ENCODE results near the gene SUN5. TPM values are rescaled to one million over a fixed set of nuclear protein-coding genes. Genes with fewer than 3 reads are reported as not detected.
"Not testable (repeated sequence)": the region's sequence is repeated elsewhere in the genome, so short reads cannot be mapped to it uniquely, and the experiment has no call there.

SUN5 gene
- total RNA-seq, 1 experiment from 2014 or later: not detected

DNA sequence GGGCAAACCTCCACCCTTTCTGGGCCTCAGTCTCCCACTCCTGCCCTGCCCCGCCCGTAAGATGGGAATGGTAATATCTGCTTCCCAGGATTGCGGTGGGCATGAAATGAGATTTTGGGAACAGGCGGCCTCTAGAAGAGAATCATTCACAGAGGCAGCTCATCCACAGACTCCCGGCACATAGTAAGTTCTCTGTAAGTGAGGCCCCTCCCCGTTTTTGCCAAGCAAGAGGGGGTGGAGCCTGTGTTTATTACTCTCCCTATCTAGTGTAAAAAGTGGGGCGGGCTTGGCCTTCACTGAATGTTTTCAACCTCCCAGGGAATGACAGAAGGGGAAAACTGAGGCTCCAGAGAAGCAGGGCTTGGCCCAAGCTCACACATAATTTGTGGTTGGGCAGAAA lies 20.0 kb downstream of the SUN5 start:
- in situ Hi-C loops (cut with HindIII; ENCODE audit: low pct_unique_long_range_greater_than_20kb, low sequenced_read_pairs): no loop called here
- DNase-seq (ENCODE audit: low read depth): no peak

DNA sequence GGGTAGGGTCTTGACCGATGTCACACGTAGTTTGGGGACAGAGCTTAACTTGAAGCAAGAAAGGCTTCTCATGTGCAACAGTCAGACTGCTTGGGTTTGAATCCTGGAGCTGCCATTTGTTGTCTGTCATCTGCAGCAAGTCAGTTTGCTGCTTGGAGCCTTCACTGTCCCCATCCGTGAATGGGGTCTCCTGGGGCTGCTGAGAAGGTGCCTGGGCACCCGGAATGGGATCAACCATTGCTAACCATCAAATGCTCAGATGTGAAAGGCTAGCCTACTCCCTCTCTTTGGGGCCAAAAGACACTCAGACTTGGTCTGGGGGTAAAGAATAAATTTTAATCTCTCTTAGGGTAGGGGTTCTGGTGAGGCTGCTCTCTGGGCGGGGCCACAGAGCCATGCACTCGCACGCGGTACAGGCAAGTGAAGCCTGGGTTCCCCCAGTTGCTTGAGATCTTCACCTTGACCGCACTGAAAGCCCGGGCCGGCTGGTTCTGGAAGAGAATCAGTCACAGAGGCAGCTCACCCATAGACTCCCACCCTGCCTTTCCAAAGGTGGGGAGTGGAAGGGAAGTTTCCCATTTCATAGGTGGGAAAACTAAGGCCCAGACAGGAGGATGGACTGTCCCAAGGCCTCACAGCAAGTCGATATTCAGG lies 20.6 kb downstream of the SUN5 start:
- in situ Hi-C loops (cut with HindIII; ENCODE audit: low pct_unique_long_range_greater_than_20kb, low sequenced_read_pairs): no loop called here
- no peak for DNase-seq (ENCODE audit: low read depth)

- in situ Hi-C loops (cut with HindIII; ENCODE audit: low pct_unique_long_range_greater_than_20kb, low sequenced_read_pairs): no loop called here
- DNase-seq (ENCODE audit: low read depth): no peak
These were observed 21.4 kb downstream of the SUN5 start for GRCh38 chr20:32982617-32983458.

DNA sequence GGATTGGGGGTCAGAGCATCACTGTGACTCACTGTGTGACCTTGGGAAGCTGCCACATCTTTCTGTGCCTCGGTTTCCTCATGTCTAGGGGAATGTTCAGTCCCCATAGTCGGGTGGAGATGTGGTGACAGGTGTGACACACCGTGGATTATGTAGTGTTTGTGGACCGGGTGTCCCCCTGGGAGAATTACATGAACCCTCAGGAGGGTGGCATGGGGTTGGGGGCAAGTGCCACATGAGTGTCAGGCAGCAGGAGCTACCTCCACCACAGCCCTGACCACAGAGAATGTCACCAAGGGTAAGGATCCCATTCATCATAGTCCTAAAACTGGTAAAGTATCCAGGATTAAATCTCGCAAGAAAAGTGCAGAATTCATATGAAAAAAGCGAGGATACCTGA lies 23.2 kb downstream of the SUN5 start:
- in situ Hi-C loops (cut with HindIII; ENCODE audit: low pct_unique_long_range_greater_than_20kb, low sequenced_read_pairs): no loop called here

GRCh38 chr20:32980131-32980941 lies 23.9 kb downstream of the SUN5 start:
- in situ Hi-C loops (cut with HindIII; ENCODE audit: low pct_unique_long_range_greater_than_20kb, low sequenced_read_pairs): no loop called here

More for the DNA sequence above, 23.2 kb downstream of the SUN5 start:
- no peak for DNase-seq (ENCODE audit: low read depth)

DNA sequence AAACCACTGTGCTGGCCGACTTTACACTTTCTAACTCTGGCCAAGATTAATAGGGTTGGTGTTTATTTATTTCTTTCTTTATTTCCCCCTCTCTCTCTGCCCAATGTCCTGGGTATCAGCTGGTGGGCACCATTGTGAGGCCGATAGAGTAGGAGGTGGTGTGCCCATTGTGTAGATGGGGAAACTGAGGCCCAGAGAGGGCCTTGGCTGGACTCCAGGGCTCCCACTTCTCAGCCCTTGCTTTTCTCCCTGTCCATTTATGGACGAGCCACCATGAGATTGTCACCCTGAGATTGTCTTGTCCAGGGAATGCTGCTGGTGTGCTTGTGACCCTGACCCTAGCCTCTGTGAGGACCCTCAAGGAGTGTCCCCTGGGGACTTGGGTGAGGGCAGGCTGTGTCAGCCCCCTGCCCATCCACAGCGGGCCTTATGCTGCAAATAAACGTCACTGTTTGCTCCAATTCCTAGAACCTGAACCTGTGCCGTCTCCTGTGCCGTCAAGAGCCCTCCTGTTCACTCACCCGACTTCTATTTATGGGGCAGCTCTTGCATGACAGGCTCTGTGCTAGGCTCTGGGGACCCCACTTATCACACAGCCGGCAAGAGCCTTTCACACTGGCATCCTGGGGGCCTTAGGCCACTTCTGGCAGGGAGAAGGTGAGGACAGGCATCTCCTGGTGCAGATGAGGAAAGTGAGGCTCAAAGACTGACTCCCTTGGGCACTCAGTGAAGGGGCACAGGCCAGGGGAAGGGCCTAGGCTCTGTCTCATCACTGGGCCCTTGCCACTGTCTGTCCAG lies 24.8 kb downstream of the SUN5 start:
- DNase-seq (ENCODE audit: low read depth): no peak
- in situ Hi-C loops (cut with HindIII; ENCODE audit: low pct_unique_long_range_greater_than_20kb, low sequenced_read_pairs): no loop called here

More at GRCh38 chr20:32980131-32980941, 23.9 kb downstream of the SUN5 start:
- DNase-seq (ENCODE audit: low read depth): no peak

- in situ Hi-C loops (cut with HindIII; ENCODE audit: low pct_unique_long_range_greater_than_20kb, low sequenced_read_pairs): no loop called here
These were observed 26.3 kb downstream of the SUN5 start for GRCh38 chr20:32978009-32978335.

DNA sequence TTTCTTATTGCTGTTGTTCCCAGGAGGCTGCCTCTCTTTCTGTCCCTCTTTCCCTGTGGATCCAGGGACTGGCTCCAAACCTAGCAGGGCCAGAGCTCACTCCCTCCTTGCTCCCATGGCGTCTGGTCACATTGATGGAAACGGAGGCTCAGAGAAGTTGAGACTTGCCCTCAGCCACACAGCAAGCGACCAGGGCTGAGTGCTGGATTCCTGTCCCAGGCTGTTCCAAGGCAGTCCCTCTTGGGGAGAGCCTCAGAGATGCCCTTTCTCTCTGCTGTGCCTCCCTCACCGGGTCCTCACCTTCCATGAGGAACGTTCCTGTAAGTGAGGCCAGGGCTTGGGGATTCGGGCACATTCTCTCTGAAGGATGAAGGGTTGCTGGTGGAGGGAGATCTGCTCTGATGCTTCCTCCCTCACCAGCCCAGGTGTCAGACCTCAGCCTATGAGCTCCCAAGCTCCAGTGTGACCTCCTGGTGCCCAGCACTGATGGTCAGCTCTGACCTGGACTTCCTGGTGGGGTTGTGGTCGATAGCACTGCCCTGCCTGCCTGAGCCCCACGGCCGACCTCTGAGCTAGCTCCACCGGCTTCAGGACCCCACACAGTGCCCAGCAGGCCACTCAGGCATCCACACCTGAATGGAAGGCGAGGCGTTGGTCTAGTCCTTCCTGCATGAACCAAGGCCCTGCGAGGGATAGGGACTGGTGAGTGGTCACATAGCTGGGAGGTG lies 26.8 kb downstream of the SUN5 start:
- DNase-seq (ENCODE audit: low read depth): no peak
- in situ Hi-C loops (cut with HindIII; ENCODE audit: low pct_unique_long_range_greater_than_20kb, low sequenced_read_pairs): no loop called here

More at GRCh38 chr20:32978009-32978335, 26.3 kb downstream of the SUN5 start:
- no peak for DNase-seq (ENCODE audit: low read depth)

GRCh38 chr20:32976746-32977145 lies 27.5 kb downstream of the SUN5 start:
- in situ Hi-C loops (cut with HindIII; ENCODE audit: low pct_unique_long_range_greater_than_20kb, low sequenced_read_pairs): no loop called here

GRCh38 chr20:32975698-32976674 lies 28.2 kb downstream of the SUN5 start:
- in situ Hi-C loops (cut with HindIII; ENCODE audit: low pct_unique_long_range_greater_than_20kb, low sequenced_read_pairs): no loop called here
- no peak for DNase-seq (ENCODE audit: low read depth)

More at GRCh38 chr20:32976746-32977145, 27.5 kb downstream of the SUN5 start:
- DNase-seq (ENCODE audit: low read depth): no peak

- DNase-seq (ENCODE audit: low read depth); in situ Hi-C loops (cut with HindIII; ENCODE audit: low pct_unique_long_range_greater_than_20kb, low sequenced_read_pairs): not testable (repeated sequence)
These were observed 29.1 kb downstream of the SUN5 start for GRCh38 chr20:32975121-32975520.

DNA sequence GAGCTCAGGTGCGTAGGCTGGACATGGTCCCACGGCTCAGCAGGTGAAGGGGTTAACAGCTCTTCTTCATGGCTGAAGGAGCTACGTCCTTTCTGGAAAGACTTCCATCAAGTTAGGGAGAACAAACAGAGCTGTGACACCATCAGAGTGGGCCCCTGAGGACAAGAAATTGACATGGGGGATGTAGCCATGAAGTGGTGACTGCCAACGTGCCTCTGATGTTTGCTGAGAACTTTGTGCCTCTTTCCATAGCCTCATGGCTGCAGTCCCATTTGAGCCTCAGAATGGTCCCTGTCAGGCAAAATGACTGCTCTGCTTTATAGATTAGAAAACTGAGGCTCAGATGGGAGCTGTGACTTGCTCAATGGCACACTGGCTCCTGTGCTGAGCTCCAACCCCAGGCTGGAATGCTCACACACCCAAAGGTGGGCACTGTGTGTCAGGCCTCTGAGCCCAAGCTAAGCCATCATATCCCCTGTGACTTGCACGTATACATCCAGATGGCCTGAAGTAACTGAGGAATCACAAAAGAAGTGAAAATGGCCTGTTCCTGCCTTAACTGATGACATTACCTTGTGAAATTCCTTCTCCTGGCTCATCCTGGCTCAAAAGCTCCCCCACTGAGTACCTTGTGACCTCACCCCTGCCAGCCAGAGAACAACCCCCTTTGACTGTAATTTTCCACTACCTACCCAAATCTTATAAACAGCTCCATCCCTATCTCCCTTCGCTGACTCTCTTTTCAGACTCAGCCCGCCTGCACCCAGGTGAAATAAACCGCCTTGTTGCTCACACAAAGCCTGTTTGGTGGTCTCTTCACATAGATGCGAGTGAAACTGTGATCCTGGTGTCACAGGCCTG lies 29.8 kb downstream of the SUN5 start:
- DNase-seq (ENCODE audit: low read depth); in situ Hi-C loops (cut with HindIII; ENCODE audit: low pct_unique_long_range_greater_than_20kb, low sequenced_read_pairs): not testable (repeated sequence)

- no peak for DNase-seq (ENCODE audit: low read depth)
- in situ Hi-C loops (cut with HindIII; ENCODE audit: low pct_unique_long_range_greater_than_20kb, low sequenced_read_pairs): no loop called here
These were observed 31.0 kb downstream of the SUN5 start for GRCh38 chr20:32973077-32973717.

DNA sequence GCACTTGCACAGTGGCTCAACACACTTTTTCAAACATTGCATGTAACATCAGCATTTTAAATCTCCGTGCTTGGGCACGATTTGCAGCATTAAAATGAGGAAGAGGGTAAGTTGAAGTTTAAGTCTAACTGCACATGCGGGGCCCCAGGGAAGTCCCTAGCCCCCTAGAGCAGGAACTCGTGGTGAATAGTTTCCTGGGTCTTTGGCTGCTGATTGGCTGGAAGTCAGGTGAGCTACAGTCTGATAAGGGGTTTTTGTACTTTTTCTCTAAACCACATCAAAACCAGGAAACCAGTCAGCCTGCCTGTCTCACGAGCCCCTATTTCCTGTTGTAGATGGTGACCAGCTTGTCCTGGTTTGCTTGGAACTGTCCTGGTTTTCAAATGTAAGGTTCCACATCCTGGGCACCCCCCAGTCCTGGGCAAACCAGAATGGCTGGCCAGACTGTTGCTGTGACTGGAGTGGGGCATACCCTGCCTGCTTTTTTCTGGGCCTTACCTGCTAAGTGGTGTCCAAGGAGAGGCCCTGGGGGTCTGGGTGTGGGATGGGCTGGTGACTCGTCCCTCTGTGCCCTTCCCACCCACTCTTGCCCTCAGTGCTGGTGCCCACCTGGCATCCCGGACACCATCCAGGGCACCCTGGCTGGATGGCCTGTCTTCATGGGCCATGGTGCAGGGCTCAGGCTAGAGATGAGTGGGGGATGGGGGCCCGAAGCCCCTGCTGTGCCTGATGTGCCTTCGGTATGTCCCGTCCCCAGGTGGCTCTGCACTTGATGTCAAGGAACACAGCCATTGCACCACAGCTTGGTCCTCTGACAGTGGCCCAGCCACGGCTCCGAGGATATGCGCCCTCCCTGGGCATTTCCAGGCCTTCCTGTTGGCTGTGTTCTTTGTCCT lies 31.8 kb downstream of the SUN5 start:
- no peak for DNase-seq (ENCODE audit: low read depth)
- in situ Hi-C loops (cut with HindIII; ENCODE audit: low pct_unique_long_range_greater_than_20kb, low sequenced_read_pairs): no loop called here
